GM10248 (cell line): ENCODE measurements around the gene SNX32.

ENCODE experiments used
- CTCF ChIA-PET: fragments of 300-600 bp; sonication (Branson Sonifier 250); formaldehyde crosslinking; extraction: SDS; loops from one replicate; lab custom pipeline; 2021; ENCODE audit warnings: antibody characterized with exemption; lab: Yijun Ruan, JAX
- POLR2A ChIA-PET: fragments of 350-650 bp; sonication (Branson Sonifier 250); formaldehyde crosslinking; extraction: SDS; loops from one replicate; lab custom pipeline; 2020; ENCODE audit warnings: antibody characterized with exemption; lab: Yijun Ruan, JAX
- DNase-seq: peaks from one replicate; pipeline ENCODE4 v3.0.0; 2012; ENCODE audit errors: extremely low spot score
- CTCF ChIP-seq: IDR thresholded peaks from 2 replicates; pipeline ENCODE4 v1.5.1; 2012; ENCODE audit warnings: mild to moderate bottlenecking, low read depth; ENCODE audit errors: extremely low read depth, missing control alignments, control extremely low read depth

Gene SNX32

GRCh38 chr11:65833297-65834030 lies at the start of gene SNX32:
SNX32 (plus strand) TSS chr11:65833963; CDS start chr11:65834066, 103 bp downstream.
- DNase-seq: peak; percentile 100
- no peak for TF ChIP-seq CTCF
- CTCF ChIA-PET: interaction anchor here (0.8 to 3.7 kb wide), 13 partner anchors 11 to 240 kb away, joined by 3 to 23 read pairs (median 6); partner anchors contain the start of genes FIBP, KAT5 and MUS81
- POLR2A ChIA-PET: interaction anchor here (0.8 to 2.5 kb wide), 4 partner anchors 9 to 25 kb away, joined by 3 to 12 read pairs (median 6); partner anchors contain the start of gene CFL1

GRCh38 chr11:65785319-65786007 lies 48.3 kb upstream of the SNX32 start:
- no peak for DNase-seq
- POLR2A ChIA-PET: no interaction called here
- CTCF ChIA-PET: interaction anchor here (1.0 to 11.1 kb wide), 2 partner anchors 14 to 32 kb away, joined by 5 to 145 read pairs; no protein-coding TSS in a partner anchor
- no peak for TF ChIP-seq CTCF

- no peak for TF ChIP-seq CTCF
- POLR2A ChIA-PET: no interaction called here
- DNase-seq: peak; percentile 33
- CTCF ChIA-PET: no interaction called here
Observed at GRCh38 chr11:65786008-65786785, 47.6 kb upstream of the SNX32 start.

GRCh38 chr11:65786786-65787636 lies 46.8 kb upstream of the SNX32 start, which contains the start of gene OVOL1:
OVOL1 (plus strand) TSS chr11:65787063; CDS start chr11:65787374, 311 bp downstream.
- DNase-seq: peak; percentile 35
- CTCF ChIA-PET: interaction anchor here (7.9 kb wide), 1 partner anchor 7 kb away, joined by 80 read pairs; the partner anchor contains the start of gene AP5B1
- TF ChIP-seq CTCF: no peak

GRCh38 chr11:65787649-65788622 lies 45.8 kb upstream of the SNX32 start:
- DNase-seq: no peak
- ChIA-PET POLR2A (no interaction called here), CTCF (interaction anchor here (1.0 to 7.9 kb wide), 5 partner anchors 8 to 30 kb away, joined by 3 to 80 read pairs (median 5); partner anchors contain the start of gene AP5B1)
- no peak for TF ChIP-seq CTCF

More at GRCh38 chr11:65786786-65787636, 46.8 kb upstream of the SNX32 start, which contains the start of gene OVOL1:
- POLR2A ChIA-PET: no interaction called here
